GM19395 (cell line): ENCODE measurements around the gene TNFAIP2.

Experiments
- ATAC-seq: cut with Tn5 transposase; IDR thresholded peaks from one replicate; pipeline ENCODE4 v1.9.1; 2021; ENCODE audit warnings: mild to moderate bottlenecking, moderate library complexity; ENCODE audit not compliant: unreplicated experiment

Gene TNFAIP2

DNA sequence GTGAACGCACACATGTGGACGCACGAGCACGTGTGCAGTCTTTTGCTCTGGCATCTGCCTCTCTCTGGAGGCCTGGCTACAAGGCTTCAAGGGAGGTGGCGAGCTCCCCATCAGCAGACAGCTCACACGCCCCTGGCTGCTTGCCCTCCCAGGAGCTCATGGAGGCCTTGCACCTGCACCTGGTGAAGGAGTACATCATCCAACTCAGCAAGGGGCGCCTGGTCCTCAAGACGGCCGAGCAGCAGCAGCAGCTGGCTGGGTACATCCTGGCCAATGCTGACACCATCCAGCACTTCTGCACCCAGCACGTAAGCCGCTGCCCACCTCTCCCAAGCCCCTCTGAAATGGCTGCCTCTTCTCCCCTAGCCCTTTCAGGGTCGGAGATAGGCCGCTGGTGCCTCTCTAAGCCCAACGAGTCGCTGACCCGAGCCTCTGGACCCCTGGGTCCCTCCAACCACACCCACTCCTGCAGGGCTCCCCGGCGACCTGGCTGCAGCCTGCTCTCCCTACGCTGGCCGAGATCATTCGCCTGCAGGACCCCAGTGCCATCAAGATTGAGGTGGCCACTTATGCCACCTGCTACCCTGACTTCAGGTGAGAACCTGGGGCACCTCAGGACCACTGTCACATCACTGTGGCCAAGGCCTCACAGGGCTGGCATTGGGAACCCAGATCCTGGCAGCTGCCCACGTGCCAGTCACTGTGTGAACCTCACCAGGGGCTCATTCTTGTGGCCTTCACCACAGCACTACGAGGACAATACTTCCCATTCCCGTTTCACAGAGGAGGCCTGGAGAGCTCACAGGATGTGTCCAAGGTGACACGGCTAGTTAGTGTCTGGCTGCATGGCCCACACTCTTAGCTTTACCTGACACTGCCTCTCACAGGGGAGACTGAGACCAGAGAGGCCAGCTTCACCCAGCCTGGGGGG, 10.2 kb downstream of the TNFAIP2 start:
- ATAC-seq = no peak

DNA sequence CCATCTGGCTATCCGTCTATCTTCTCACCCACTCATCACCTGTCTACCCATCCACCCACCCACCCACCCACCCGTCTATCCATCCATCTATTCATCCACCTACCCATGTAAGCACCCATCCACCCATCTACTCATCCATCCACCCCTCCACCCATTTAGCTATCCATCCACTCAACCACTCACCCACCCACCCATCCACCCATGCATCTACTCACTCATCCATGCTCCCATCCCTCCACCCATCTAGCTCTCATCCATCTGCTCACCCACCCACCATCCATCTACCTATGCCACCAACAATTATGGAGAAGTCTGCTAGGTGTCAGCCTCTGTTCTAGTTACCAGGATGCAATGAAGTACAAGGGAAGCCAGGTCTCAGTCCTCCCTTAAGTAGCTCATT, 11.1 kb downstream of the TNFAIP2 start:
- no peak for ATAC-seq

DNA sequence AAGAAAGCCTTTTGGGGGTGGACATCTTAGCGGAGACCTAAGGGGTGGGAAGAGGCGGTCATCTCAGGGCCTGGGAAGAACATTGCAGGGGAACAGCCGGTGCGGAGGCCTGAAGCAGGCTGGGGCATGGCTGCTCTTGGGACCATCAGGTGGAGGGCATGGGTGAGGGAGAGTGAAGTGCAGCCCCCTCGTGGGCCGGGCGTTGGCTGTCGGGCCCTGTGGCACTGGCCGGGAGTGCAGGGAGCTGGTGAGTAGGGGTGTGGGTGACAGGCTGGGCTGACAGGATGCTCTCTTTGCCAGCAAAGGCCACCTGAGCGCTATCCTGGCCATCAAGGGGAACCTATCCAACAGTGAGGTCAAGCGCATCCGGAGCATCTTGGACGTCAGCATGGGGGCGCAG, 11.7 kb downstream of the TNFAIP2 start:
- ATAC-seq = no peak

DNA sequence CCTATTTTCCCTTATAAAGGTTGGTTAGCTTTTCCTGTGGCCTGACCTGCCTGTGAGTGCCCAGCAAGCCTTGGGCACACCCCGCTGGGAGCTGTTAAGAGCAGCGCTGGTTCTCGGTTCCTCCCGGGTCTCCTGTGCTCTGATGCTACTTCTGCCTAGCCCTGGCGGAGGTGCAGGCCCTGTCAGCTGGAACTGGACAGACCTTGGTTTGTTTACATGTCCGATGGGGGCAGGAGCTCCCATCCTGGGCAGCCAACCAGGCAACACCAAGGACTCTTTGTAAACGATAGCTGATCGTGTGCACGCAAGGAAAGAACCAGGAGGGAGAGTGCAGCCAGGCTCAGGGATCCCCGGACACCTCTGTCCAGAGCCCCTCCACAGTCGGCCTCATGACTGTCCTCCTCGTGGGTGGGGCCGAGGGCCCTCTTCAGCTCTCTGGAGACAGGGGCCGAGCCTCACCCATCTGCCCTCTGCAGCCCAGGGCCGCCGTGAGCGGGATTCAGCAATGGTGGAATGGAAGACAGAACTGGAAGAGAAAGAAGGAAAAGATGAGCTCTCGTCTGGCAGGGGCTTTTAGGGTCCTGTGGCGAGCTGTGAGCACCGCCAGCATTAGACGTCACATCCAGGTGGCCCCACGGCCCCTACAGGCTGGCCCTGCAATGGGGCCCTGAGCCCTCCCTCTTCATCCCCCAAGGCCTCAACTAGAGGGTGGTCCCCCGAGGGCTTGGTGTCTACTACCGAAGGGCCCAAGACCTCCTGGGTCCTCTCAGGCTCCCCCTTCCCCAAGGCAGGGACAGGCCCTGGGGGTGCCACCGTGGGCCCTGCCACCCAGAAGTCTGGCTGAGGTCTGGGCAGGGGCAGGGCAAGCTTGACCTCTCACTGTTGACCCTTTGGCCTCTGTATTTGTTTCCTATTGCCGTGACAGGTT, 12.3 kb downstream of the TNFAIP2 start:
- no peak for ATAC-seq

DNA sequence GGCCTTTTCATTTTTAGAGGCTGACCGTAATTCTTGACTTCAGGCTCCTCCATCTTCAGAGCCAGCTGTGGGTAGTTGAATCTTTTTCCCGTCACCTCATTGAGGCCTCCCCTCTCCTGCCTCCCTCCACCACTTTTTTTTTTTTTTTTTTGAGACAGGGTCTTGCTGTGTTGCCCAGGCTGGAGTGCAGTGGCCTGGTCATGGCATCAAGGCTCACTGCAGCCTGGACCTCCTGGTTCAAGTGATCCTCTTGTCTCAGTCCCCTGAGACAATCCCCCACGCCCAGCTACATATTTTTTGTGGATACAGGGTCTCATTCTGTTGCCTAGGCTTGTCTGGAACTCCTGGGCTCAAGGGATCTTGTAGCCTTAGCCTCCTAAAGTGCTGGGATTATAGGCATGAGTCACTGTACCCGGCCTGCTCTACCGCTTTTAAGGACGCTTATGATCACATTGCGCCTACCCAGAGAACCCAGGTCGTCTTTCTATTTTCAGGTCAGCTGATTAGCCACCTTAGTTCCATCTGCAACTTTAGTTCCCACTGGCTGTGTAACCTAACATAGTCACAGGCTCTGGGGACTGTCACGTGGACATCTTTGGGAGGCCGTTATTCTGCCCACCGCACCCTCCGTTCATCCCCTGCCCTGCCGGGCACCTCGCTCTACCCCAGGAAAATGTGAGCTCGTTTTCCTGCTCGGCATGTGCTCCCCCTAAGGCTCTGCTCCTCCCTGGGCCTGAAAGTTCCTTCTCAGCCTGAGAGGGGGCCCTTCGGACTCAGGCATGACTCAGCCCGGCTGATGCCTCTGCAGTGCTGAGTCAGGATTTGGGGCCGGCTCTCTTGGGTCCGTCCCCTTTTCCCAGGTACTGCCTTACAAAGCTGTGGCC, 13.4 kb downstream of the TNFAIP2 start:
- ATAC-seq = no peak

DNA sequence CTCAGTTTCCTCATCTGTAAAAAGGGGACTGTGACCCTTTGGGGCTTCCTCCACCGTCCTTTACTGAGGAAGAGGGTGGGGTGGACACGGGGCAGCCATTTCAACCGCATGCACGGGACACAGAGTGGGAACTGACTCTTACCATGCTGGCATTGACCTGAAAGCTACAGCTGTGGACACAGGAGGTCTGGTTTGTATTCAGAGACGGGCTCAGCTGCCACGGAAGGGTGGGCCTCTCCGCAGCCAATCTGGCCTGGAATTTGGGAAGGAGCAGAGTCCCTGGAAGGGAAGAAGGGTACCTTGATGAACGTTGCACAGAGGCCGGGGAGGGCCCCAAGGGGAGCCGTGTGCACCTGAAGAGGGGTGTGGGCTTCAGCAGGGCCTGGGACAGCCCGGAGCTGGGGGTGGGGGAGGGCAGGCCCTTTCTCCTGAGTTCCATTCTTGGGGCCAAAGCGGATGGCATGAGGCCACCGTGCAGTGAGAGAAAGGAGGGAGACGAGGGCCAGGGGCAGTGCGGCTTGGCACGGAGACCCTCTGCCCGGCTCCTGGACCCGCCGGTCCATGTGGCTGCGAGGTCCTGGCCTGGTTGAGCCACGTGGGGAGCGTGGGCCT, 14.5 kb downstream of the TNFAIP2 start:
- no peak for ATAC-seq

DNA sequence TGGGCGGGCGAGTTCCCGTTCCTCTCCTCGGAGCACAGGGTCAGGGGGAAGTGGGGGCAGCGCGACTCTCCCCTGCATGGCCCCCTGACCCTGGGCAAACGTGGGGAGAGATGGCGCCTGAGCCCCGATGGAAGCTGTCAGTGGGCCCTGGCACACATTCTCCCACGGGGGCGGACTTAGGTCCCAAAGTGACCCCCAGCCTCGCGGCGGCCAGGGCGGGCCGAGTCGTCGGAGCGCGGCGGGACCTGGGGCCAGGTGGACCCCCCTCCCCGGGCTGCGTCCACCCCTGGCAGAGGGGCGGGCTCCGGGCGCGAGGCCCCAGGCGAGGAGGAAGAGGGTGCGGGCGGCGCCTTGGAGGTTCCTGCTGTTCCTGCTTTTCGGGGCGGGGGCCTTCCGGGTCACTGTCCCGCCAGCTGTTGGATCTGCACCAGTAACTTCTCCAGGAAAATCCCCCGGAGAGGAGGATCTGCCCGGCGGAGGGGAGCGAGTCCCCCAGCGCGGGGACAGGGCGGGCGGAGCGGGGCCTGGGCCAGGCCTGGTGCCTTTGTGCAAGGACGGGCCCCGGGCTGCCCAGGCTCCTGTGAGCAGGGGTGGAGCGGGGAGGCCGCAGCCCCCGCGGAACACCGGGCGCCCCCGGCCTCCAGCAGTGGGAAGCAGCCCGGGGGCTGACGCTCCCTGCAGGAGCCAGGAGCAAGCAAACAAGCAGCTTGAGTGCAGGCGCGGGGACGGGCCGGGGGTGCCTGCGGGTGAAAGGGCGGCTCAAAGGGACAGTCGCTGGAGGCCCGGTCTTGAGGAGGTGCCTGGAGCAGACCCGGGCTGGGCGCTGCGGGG, 15.3 kb downstream of the TNFAIP2 start:
- ATAC-seq = no peak

DNA sequence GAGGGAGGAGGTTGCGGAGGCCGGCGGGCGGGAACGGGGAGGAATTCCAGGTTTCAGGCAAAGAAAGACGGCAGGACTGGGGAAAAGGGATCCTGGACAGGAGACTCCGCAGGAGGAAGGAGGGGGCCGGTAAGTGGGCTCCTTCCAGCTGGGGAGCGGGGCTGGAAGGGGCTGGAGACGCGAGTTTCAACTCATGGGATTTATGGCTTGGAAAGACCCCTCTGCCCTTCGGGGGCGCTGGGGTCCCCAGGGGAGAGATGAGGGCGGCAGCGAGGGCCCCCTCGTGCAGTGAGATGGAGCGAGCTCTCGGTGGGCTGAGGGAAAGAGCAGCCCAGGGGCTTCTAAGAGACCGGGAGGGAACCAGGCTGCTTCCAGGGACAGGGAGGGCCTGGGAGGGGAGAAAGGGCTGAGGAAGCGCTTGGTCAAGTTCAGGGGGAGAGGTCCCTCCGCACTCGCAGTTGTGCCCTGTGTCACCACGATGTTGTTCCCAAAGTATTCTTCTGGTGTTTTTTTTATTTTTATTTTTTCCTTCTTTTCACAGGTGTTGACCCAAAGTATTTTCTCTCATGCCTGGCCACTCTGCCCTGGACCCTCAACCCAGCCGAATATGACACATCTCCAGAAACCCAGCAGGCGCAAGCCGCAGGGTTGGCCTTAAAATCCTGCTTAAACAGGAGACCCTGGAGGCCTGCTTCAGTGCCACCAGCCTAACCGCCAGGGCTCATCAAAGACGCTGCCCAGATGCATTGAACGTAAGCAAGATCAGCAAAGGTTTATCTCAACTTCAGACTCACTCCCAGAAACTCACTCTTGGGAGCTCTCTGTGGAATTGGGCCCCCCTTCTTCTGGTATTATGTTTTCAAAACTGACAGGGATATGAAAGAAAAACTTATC, 16.1 kb downstream of the TNFAIP2 start:
- no peak for ATAC-seq

DNA sequence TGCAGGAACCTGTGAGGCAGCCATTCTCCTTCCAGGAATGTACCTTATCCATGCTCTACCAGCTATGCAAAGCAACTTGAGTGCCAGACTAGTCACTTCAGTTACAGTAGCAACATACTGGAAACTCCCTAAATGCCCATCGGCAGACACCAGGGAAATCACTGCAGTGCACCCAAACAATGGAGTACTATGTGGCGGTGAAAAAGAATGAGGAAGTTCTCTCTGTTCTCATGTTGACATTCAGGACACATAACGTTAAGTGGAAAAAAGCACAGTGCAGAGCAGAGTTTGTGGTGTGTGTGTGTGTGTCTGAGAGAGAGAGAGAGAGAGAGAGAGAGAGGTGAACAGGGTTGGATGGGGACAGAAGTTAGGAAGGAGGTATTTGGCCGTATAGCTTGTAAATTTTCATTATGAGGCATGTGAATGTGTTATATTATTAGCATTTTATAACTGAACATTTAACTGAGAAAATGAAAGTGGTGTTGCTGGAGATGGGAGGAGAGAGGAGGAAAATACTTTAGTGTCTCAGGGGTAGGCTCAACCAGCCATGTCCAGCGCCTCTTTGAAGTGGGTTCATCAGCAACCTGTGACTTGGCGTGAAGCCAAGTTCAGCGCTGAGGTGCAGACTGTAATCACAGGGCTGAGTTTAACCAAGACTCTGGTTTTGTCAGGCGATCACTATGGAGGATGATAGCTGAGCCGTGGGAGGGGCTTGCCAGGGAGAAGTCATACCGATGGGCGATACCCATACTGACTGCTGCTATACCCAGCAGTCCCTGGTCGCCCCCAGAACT, 17.3 kb downstream of the TNFAIP2 start:
- peak; percentile 79 for ATAC-seq

DNA sequence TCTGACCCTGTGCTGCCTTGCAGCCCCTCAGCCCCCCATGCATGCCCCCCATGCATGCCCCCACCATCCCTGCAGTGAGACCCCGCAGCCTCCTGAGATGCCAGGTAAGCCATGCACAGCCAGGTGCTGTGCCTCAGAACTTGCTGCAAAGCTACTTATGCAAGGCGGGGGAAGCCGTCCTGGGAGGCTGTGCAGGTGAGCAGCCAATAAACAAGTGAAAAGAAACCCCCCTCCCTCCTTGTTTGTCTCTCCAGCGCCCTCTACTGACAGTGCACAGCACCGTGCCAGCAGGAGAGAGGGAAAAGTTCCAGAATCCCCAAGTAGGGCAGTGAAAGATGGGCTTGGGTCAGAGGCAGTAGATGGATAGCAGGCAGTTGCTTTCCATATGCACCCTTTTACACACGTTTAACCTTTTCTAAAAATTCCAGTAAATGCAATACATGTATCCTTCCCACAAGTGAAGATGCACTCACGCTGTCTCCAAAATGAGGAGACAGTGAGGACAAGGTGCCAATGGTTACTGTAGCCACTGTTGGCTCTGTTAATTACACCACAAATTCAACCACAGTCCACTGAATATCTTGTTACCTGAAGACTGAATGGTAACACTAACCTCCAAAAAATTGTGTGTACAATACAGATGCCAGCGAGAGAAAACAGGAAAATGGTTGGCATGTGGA, 18.0 kb downstream of the TNFAIP2 start:
- peak; percentile 30 for ATAC-seq

DNA sequence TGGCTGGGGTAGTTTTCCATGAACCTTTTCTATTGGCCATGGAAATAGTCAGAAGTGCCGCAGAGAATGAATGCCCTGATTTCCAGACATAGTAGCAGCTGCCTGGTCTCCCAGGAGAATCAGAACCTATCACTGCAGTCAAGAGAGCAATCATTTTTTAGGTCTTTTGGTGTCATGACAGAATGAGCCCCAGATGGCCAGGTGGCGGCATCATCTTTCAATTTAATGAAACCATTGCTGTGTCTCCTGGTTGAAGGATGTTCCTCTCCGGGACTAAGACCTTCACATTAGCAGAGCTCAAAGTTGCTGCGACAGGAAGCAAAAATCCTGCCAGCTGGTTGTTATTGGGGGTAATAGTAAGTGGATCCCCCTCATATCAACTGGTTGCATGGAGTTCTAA, 18.8 kb downstream of the TNFAIP2 start:
- ATAC-seq = no peak

DNA sequence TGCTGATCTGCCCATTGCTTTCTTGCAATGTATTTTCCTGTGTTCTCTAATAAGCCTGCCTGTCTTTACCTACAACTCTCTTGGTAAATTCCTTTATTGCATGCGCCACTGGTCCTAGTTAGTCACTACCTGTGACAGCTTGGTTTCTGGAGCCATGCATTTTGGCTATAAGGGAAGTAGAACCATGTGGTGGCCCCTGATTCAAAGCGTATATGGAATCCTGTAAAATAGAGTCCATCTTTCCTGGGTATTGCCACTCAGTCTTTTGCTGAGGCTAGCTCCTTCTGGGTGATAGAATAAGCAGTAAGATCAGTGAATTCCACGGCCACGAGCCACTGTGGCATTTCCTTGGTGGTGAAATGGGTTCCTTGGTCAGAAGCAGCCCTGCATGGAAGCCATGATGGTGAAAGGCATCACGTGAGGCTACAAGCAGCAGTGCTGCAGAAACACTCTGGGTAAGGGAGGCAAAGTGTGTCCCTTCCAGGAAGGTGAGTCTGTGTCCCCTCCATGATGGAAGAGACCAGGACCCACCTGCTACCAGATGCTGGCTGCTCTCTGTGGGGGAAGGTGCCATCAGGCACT, 19.6 kb downstream of the TNFAIP2 start:
- no peak for ATAC-seq

DNA sequence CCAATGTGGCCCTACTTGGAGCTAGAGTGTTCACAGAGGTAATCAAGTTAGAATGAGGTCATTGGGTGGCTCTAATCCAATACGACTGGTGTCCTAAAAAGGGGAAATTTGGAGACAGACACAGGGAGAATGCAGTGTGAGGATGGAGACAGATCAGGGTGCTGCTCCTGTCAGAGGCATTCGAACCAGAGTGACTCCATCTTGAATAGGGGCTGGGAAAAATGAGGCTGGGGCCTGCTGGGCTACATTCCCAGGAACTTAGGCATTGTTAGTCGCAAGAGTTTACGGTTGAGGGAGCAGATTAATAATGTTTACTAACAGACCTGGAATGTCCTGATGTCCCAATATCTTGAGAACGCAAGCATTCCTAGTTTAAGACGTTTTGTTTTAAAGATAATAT, 20.2 kb downstream of the TNFAIP2 start:
- no peak for ATAC-seq

DNA sequence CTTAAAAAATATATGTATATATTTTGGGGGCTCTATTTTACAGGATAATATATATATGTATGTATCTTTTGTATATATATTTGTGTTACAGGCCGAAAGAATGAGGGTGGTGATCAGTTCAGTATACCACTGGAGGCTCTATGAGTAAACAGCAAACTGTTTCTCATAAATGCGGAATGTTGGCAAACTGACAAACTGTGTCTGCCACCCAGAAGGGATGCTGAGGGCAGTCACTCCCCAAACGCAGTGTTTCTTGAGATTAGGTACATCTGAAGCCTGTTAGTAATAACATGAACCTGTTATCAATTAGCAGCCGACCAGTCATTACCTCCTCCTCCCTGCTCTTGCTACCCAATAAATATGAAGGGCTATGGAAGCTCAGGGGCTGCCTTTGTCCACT, 20.8 kb downstream of the TNFAIP2 start:
- ATAC-seq = no peak

DNA sequence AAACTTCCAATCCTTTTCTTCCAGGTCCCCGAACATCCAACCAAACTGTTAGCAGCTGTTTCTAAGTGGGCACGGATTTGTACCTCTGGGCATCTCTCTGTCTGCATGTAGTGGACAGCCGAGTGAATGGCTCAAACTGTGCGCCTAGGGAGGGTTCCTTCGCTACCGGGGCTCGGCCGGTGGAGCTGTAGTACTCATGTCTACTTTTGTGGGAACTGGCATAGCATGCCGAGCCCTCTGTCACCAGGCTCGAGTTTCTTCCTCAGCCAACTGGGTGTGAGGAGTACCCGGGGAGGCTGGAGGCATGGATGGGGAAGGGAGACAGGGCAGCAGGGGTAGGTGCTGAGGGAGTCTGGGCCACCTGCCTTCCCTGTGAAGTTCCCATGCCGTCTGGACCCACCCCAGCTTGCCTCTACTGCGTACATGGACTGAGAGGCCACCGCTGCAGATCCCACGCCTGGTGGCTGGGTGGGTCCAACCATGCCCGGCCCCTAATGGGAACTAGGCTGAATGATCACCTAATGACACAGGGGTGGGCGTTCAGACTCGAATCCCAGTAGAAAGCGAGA, 23.0 kb downstream of the TNFAIP2 start:
- no peak for ATAC-seq
